Body of pancreas (tissue), 4 donors: ENCODE measurements around the gene PLPP3.

Source experiments
- POLR2A ChIP-seq, 3 donors: fragments of 450-650 bp; IDR thresholded peaks; one replicate each; pipeline ENCODE4 v1.6.1; 2016; ENCODE audit warnings: antibody characterized with exemption in 3 of 3, mild to moderate bottlenecking in 2 of 3
- TF ChIP-seq, protein P1 (sequence below), 7 experiments: fragments of 450-650 bp in 4 of 7; fragments of 200-600 bp in 3 of 7; sonication (generic) in 3 of 7; IDR thresholded peaks; one replicate each; pipeline ENCODE4 v1.5.1; 2016 to 2019; ENCODE audit warnings: antibody characterized with exemption in 7 of 7

DNA sequence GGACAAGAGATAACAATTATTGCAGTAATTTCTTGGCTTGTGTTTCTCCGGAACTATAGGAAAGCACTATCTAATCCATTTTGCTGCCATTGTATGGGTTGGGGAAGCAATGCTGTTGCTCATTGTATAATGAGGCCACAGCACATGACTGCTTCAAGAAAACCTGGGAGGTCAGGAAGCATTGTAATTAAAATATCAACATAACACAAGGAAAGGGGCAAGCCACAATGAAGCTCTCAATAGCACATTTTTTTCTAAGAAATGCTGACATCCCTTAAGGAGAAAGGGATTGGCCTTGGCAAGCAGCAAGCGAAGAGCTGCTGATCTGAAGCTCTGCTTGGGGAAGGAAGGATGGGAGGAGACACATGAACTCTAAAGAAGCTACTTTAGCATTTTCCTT is 44.0 kb downstream of the PLPP3 start:
- TF ChIP-seq, protein P1, sequence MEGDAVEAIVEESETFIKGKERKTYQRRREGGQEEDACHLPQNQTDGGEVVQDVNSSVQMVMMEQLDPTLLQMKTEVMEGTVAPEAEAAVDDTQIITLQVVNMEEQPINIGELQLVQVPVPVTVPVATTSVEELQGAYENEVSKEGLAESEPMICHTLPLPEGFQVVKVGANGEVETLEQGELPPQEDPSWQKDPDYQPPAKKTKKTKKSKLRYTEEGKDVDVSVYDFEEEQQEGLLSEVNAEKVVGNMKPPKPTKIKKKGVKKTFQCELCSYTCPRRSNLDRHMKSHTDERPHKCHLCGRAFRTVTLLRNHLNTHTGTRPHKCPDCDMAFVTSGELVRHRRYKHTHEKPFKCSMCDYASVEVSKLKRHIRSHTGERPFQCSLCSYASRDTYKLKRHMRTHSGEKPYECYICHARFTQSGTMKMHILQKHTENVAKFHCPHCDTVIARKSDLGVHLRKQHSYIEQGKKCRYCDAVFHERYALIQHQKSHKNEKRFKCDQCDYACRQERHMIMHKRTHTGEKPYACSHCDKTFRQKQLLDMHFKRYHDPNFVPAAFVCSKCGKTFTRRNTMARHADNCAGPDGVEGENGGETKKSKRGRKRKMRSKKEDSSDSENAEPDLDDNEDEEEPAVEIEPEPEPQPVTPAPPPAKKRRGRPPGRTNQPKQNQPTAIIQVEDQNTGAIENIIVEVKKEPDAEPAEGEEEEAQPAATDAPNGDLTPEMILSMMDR (IDR thresholded peaks at IDR 0.05): no peak
- no peak for TF ChIP-seq POLR2A (IDR thresholded peaks at IDR 0.05)
